Measurements from ENCODE around the gene LBP.

DNA sequence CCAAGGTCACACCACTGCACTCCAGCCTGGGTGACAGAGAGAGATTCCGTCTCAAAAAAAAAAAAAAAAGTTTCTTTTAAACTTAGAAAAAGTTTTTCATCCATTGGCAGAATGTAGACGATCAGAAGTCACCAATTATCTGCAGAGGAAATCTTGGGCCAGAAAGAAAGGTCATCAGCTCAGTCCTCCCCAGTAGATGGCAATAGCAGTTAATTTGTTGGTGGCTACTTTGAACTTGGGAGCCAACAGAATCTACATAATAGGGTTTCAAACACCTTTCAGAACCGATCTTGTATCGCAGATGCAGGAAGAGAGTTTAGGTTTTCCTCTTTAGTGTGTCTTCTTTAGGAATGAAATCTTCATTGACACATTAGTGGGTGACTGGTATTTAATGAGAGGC is 41.7 kb downstream of the LBP start:
- TF ChIP-seq SP1 (IDR thresholded peaks at IDR 0.05; ENCODE audit: low read depth) (no peak), POLR2AphosphoS5 (IDR thresholded peaks at IDR 0.05; ENCODE audit: low read depth, low read length) (no peak), RAD21 (IDR thresholded peaks at IDR 0.05; ENCODE audit: low read depth) (peak; percentile 35; the same call in 1 of the 2 replicates), ZFX (IDR thresholded peaks at IDR 0.05) (no peak), EZH2phosphoT487 (IDR thresholded peaks at IDR 0.05; ENCODE audit: borderline replicate concordance) (no peak), POLR2A (IDR thresholded peaks at IDR 0.05; ENCODE audit: borderline replicate concordance, extremely low read depth, insufficient read depth, insufficient read length) (no peak)
- TF ChIP-seq, protein P1, sequence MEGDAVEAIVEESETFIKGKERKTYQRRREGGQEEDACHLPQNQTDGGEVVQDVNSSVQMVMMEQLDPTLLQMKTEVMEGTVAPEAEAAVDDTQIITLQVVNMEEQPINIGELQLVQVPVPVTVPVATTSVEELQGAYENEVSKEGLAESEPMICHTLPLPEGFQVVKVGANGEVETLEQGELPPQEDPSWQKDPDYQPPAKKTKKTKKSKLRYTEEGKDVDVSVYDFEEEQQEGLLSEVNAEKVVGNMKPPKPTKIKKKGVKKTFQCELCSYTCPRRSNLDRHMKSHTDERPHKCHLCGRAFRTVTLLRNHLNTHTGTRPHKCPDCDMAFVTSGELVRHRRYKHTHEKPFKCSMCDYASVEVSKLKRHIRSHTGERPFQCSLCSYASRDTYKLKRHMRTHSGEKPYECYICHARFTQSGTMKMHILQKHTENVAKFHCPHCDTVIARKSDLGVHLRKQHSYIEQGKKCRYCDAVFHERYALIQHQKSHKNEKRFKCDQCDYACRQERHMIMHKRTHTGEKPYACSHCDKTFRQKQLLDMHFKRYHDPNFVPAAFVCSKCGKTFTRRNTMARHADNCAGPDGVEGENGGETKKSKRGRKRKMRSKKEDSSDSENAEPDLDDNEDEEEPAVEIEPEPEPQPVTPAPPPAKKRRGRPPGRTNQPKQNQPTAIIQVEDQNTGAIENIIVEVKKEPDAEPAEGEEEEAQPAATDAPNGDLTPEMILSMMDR (IDR thresholded peaks at IDR 0.05 in 2 of 3, conservative IDR thresholded peaks at IDR 0.05 in 1 of 3; ENCODE audit: borderline replicate concordance in 1 of 3, insufficient read depth in 1 of 3, low read depth in 2 of 3, low read length in 2 of 3), result 0 out of 6 replicates have a peak, but pooled peaks of 2 of the 3 experiments have one; percentile 4 to 8
- TF ChIP-seq, protein P2, sequence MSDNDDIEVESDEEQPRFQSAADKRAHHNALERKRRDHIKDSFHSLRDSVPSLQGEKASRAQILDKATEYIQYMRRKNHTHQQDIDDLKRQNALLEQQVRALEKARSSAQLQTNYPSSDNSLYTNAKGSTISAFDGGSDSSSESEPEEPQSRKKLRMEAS (IDR thresholded peaks at IDR 0.05), result no peak
- TF ChIP-seq, protein P3, sequence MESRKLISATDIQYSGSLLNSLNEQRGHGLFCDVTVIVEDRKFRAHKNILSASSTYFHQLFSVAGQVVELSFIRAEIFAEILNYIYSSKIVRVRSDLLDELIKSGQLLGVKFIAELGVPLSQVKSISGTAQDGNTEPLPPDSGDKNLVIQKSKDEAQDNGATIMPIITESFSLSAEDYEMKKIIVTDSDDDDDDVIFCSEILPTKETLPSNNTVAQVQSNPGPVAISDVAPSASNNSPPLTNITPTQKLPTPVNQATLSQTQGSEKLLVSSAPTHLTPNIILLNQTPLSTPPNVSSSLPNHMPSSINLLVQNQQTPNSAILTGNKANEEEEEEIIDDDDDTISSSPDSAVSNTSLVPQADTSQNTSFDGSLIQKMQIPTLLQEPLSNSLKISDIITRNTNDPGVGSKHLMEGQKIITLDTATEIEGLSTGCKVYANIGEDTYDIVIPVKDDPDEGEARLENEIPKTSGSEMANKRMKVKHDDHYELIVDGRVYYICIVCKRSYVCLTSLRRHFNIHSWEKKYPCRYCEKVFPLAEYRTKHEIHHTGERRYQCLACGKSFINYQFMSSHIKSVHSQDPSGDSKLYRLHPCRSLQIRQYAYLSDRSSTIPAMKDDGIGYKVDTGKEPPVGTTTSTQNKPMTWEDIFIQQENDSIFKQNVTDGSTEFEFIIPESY (IDR thresholded peaks at IDR 0.05; ENCODE audit: extremely low read depth, insufficient replicate concordance, low read length), result no peak

Measured in HCT116 (cell line).